ENCODE measurements around the gene RSPRY1.
"Not testable (repeated sequence)": the region's sequence is repeated elsewhere in the genome, so short reads cannot be mapped to it uniquely, and the experiment has no call there.

The RSPRY1 gene

DNA sequence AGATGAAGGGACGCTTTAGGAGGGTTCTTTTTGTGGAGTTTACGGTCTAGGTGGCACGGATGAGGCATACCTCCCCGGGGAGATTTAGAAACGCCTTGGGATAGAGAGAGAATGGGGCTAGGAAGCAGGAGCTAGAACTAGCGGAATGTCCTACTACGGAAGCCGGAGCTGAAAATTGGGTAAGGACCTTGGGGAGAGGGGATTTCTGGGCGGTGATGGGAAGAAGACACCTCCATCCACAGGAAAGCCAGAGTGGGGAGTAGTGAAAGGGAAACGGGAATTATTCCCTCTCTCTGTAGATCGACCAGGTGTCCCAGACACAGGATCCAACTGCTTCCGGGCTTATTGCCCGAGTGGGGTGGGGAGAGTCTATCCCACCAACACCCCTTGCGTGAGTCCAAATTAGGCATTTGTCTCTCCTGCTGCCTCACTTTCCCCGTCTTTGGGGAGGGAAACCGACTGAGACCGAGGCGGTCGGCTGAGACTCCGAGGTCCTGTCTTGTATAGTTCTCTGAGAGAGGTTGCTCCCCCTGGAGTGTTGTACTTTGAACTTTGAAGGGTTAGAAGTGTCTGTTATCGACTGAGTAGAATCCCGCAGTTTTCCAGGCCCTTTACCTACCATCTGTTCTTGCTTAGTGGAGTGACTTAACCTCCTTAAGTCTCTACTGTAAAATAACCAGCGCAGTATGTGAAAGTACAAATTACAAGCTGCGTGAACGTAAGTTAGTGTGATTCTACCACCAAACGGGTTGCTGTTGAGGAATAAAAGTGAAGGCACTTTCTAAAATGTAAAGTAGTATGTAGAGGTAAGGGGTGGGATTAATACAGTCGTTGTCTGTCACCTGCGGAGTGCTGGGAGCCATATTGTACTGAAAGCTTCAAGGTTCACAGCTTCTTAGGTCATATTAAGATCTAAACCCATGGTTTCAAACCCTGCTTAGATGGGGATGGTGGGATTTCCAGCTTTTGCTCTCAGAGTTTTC, 1.0 kb downstream of the RSPRY1 start:
- peak; percentile 21 for DNase-seq

DNA sequence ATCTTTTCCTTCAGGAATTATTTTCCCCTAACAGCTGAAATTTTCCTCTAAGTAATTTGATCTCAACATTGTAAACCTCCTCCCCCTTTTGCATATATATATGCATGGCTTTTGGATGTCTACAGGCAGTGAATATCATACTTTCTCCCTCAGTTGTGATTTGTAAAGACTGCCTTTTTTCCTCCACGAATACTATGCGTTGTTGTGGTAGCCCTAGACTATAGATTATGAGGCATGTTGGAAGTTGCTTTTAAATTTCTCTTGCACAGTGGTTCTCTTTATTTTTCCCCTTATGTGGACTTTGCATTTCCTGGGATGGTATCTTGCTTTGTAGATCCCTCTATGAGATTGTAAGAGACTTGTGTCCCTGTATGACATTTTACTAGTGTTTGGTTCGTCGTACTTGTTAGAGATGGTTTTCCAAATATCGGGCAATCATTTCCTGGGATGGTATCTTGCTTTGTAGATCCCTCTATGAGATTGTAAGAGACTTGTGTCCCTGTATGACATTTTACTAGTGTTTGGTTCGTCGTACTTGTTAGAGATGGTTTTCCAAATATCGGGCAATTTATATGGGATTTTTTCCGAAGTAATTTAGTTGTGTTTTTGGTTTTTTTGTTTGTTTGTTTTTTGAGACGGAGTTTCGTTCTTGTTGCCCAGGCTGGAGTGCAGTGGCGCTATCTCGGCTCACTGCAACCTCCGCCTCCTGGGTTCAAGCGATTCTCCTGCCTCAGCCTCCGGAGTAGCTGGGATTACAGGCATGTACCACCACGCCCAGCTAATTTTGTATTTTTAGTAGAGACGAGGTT, 2.0 kb downstream of the RSPRY1 start:
- DNase-seq = not testable (repeated sequence)

DNA sequence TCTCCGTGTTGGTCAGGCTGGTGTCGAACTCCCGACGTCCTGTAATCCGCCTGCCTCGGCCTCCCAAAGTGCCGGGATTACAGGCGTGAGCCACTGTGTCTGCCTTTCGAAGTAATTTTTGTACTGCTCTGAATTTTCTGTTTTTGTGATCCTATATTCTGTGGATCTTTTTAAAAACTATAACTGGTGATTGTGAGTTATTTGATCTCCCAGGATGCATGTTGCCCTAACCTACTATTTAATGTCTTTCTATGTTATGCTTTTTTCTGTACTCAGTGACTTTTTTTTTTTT, 2.5 kb downstream of the RSPRY1 start:
- no peak for DNase-seq

DNA sequence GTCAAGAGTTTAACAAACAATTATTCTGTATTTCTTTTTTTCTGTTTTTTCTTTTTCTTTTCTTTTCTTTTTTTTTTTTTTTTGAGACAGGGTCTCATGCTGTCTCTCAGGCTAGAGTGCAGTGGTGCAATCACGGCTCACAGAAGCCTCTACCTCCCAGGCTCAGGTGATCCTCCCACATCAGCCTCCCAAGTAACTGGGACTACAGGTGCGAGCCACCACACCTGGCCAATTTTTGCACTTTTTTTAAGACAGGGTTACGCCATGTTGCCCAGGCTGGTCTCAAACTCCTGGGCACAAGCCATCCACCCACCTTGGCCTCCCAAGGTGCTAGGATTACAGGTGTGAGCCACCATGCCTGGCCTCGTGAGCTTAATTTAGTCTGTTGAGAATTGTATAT, 3.4 kb downstream of the RSPRY1 start:
- not testable (repeated sequence) for DNase-seq

DNA sequence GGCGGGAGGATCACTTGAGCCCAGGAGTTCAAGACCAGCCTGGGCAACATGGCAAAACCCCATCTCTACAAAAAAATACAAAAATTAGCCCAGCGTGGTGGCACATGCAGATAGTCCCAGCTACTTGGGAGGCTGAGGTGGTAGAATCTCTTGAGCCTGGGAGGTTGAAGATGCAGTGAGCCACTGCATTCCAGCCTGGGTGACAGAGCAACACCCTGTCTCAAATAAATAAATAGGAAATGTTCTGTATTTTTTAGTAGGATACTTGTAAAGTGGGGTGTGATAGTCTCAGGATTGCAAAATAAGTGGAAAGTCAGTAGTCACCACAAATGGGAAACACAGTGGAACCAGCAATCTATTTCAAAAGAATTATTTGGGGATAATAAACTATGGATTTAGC, 4.0 kb downstream of the RSPRY1 start:
- no peak for DNase-seq

DNA sequence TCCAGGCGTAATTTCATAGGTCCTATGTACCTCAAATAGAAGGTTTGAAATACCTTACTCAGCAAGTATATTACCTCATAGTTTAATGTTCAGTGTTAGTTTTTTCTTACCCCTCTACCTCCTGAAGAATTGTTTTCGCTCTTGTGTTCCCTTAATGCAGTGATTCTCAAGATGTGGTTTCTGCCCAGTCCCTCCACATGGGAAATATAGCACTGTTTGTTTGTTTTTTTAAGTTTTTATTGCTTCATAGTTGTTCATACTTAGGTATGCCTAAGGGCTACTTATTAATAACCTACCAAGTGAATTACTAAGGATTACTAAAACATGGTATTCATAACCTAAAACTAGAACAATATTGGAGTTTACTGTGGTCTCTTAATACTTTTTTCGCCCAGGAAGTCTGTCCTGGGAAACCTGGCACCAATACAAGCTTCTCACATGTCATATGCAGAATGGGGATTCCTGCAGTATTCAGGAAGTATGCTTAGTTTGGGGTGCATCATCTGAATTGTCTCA, 5.0 kb downstream of the RSPRY1 start:
- no peak for DNase-seq

DNA sequence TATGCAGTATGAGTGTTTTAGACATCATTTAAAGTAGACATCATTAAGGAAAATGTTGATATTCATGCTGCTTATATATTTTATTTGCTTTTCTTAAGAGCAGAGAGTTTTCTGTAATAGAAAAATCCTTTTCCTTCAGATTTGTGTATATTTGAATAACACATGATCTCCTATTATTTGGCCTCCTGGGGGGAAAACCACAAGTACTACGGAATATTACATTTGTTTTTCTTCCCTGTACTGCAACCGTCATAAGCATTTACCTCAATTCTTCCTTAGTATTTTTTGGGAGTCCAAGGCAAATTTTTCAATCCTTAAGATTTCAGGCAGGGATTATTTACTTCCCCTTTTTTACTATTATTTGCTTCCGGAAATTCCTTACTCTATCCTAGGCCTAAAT, 6.0 kb downstream of the RSPRY1 start:
- no peak for DNase-seq

DNA sequence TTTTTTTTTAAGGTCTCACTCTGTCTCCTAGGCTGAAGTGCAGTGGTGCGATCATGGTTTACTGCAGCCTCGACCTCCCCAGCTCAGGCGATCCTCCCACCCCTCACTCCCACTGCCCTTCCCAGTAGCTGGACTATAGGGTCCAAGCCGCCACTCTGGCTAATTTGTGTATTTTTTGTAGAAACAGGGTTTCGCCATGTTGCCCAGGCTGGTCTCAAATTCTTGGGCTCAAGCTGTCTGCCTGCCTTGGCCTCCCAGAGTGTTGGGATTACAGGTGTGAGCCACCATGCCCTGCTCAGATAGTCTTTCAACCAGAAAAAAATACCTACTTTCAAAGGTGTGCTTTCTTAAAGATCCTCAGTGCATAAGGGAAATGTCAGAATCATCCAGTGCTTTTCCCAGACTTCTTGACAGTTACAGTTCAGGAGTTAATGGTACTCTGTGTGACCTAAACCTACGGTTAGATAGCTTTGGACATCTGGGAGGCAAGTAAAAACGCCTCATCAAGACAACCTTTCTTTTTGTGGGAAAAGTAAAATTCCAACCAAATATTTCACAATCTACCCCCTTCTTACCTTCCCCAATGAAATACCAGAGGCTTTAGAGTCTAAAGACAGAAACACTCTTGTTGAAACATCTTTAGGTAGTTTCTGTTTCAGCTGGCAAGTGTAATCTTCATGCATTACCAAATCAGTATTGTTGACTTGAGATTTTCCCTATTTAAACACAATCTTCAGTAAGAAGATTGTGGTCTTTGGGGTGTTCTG, 6.8 kb downstream of the RSPRY1 start:
- no peak for DNase-seq

DNA sequence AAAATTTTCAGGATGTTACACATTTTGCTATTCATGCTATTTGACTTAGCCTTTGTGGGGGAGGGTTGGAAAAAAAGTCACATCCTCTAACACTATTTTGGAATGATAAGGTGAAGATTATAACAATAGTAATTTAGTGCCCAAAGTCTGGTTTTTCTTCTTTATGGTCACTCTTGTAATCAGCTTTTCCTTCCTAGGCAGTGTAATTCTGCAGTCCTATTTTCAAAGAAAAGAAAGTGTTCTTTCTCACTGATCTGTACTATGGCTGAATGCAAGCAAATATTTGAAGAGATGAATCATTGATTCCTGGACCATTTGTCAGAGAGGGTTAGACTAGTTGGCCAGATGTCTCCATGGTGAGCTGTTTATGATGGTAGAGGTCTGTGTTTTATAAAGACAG, 8.4 kb downstream of the RSPRY1 start:
- no peak for DNase-seq

DNA sequence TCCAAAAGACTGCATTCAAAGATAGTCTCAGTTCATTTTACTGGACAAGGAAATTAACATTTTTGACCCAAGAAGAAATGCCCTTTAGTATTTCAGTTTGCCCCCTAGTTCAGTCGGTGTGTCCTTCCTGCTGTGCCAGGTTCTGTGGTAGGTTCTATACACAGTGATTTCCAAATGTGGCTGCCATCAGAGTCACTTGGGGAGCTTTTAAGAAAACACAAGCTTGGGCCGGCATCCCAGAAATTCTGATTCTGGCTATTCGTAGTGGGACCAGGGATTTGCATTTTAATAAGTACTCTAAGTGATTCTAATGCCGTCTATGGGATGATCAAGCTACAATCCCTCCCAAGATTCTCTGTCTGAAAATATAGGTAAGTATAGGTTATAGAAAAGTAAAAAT, 10.2 kb downstream of the RSPRY1 start:
- no peak for DNase-seq

DNA sequence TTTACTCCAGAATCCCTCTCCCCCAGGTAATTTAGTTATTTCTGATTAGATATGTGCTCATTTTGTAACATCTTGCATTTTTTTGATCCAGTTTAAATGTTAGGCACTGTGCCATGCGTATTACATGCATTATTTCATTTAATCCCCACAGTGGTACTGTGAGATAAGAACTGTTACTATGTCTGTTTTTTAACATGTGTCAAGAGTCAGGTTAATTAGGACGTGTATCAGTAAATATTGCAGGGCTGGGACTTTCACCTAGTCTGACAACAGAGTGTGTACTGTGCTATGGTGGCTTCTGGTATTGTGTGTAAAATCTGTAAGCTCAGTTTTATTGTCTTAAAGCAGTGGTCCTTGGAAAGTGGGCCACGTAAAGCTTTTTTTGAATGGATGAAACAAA, 10.6 kb downstream of the RSPRY1 start:
- no peak for DNase-seq

DNA sequence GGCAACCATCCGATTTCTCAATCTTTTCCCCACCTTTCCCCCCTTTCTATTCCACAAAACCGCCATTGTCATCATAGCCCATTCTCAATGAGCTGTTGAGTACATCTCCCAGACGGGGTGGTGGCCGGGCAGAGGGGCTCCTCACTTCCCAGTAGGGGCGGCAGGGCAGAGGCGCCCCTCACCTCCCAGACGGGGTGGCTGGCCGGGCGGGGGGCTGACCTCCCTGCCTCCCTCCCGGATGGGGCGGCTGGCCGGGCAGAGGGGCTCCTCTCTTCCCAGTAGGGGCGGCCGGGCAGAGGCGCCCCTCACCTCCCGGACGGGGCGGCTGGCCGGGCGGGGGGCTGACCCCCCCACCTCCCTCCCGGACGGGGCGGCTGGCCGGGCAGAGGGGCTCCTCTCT, 14.2 kb downstream of the RSPRY1 start:
- DNase-seq = not testable (repeated sequence)

DNA sequence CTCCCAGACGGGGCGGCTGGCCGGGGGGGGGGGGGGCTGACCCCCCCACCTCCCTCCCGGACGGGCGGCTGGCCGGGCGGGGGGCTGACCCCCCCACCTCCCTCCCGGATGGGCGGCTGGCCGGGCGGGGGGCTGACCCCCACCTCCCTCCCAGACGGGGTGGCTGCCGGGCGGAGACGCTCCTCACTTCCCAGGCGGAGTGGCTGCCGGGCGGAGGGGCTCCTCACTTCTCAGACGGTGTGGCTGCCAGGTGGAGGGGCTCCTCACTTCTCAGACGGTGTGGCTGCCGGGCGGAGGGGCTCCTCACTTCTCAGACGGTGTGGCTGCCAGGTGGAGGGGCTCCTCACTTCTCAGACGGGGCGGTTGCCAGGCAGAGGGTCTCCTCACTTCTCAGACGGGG, 14.8 kb downstream of the RSPRY1 start:
- DNase-seq = not testable (repeated sequence)

DNA sequence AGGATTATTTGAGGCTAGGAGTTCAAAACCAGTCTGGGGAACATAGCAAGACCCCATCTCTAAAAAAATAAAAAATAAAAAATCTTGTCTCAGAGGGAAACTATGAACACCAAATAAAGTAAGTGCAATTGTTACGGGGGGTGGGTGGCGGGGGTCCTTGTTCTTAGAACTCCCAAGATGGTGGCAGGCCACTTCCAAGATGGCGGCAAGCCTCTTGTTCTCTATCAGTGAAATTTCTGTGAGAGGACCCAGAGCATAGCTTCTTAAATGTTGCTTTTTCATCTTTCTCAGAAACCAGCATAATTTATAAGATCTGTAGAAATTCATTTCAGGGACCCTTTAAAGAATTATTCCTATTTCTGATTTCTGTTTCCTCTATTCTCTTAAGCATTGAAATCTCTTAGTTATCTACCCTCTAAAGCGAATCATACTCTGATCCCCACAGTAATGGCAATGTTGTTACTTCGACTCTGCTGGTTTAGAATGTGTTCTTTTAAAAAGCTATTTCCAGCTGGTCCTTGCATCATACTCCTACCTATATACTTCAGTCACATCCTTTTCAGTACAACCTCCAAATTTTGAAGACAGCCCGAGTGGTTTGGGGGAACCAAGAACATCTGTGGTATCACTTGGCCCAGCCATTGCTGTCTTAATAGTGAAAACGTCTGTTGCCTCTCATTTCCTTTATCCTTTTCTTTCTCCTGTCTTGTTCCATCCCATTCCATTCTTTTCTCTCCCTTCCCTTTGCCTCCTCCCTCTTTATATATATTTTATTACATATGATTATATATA, 16.2 kb downstream of the RSPRY1 start:
- no peak for DNase-seq

DNA sequence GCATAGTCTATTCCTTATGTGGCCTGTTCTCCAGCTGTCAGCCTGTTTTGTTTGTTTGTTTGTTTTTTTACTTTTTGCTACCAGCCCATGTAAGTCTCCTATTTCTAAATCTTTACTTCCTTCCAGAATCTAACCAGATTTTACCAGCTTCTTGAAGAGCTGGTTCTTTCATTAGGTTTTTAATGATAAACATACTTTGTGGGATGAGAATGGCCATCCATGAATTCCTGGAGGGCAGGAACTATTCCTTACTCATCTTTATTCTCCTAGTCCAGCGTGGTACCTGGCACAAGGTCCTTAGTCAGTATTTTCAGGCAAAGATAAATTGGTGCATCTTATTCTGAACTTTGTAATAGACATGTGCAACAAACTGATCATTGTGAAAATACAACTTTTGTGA, 17.3 kb downstream of the RSPRY1 start:
- no peak for DNase-seq

DNA sequence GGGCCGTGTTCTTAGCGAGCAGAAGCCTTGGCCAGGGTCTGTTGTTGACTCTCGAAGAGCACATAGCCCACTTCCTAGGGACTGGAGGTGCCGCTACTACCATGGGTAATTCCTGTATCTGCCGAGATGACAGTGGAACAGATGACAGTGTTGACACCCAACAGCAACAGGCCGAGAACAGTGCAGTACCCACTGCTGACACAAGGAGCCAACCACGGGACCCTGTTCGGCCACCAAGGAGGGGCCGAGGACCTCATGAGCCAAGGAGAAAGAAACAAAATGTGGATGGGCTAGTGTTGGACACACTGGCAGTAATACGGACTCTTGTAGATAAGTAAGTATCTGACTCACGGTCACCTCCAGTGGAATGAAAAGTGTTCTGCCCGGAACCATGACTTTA, 18.5 kb downstream of the RSPRY1 start:
- no peak for DNase-seq

DNA sequence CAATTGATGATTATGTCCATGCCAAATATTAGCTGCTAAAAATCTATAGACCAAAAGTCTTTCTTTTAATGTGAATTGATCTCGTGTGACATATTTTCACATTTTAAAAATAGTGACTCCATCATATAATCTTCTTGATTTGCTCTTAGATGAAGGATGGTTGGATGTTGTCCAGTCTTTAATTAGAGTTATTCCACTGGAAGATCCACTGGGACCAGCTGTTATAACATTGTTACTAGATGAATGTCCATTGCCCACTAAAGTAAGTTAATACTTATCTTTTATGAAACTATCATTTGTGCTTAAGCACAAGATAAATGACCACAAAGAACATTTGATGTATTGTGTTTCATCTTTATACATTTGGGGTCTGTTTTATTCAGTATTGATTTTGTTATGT, 22.8 kb downstream of the RSPRY1 start:
- DNase-seq = no peak

DNA sequence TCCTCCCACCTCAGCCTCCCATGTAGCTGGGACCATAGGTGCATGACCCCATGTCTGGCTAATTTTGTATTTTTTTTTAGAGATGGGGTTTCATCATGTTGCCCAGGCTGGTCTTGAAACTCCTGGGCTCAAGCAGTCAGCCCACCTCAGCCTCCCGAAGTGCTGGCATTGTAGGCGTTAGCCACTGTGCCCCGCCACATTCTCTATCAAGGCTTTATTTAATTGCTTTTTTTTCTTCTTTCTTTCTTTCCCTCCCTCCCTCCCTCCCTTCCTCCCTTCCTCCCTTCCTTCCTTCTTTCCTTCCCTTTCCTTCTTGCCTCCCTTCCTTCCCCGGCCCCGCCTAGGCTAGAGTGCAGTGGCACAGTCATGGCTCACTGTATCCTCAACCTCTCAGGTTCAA, 23.7 kb downstream of the RSPRY1 start:
- no peak for DNase-seq

DNA sequence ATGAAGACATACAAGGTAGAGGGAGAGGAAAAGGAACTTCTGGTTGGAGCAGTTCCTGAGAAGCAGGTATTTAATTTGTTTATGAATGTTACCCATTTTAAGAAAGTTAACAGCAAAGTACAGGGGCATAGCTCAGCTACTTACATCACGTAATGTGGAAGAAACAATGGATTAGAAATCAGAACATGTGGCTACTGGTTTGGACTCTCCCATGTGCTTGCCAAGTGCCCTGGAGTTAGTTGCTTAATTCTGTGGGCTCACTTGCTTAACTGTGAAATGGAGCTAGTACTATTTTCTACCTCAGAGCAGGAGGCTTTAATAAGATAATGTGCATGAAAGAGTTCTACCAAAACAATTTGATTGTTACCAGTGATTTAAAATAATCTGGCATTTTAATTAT, 27.3 kb downstream of the RSPRY1 start:
- no peak for DNase-seq

DNA sequence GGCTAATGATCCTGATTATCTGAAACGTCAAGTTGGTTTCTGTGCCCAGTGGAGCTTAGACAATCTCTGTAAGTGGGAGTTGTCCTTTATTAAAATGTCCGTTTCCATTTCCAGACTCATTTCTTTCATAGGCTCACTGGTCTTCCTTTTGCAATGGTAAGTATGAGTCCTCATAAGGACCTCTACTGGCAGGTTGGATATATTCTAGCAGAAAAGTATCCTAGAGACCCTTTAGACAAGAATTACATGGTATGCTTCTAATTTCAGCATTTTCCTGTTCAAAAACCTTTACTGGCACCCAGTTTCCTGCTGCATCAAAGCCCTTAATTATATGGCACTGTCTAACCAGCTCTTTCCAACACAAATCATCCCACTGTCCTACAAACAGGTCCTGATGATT, 30.8 kb downstream of the RSPRY1 start:
- DNase-seq = no peak

DNA sequence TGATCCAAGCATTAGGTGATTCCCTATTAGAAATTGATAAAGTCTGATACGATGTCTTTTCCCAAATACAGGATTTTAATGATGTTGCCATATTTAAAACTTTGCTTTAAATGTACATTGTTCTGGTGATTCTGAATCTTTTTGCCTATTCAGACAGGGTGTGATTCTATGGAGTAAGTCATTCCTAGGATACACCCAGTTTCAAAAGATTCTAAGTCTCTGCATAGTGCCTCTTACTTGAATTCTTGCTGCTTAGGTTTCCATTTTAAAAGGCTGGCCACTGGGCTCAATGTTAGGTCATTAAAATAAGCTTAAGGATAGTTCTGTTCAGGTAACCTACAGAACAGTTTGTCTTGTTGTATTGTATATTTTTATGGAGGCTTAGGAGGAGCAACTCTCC, 36.9 kb downstream of the RSPRY1 start:
- no peak for DNase-seq

DNA sequence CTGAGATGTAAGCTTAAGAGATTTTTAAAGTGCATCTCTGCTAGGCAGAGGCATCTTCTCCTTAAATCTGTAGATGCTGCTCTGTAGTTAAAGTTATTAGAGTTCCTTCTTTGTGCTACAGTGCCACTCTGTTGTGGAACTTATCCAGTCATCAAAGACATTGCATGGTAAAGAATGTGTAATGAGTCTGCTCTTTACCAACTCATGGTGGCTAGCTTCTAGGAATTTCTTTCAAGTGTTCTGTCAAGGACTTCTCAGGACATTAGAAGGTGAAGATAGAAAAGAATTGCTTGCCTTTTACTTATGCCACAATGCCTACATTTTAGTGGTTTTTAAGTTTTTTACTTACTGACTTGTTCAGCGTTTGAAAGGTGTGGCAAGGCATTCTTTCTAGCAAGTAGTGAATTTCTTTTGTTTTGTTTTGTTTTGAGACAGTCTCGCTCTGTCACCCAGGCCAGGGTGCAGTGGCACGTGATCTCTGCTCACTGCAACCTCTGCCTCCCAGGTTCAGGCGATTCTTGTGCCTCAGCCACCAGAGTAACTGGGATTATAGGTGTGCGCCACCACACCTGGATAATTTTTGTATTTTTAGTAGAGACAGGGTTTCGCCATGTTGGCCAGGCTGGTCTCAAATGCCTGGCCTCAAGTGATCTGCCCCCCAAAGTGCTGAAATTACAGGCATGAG, 38.7 kb downstream of the RSPRY1 start:
- DNase-seq = no peak

Data from CD4-positive, alpha-beta T cell treated with Interleukin-17A for 4 hours (primary cell).